ENCODE results near the gene PUS1. TPM values are rescaled to one million over a fixed set of nuclear protein-coding genes. Genes with fewer than 3 reads are reported as not detected.
A peak's percentile ranks its signal among the peaks of the same experiment; 100 is the strongest.

PUS1 gene
- total RNA-seq, 1 donor from 2014 or later: 22.7 TPM

DNA sequence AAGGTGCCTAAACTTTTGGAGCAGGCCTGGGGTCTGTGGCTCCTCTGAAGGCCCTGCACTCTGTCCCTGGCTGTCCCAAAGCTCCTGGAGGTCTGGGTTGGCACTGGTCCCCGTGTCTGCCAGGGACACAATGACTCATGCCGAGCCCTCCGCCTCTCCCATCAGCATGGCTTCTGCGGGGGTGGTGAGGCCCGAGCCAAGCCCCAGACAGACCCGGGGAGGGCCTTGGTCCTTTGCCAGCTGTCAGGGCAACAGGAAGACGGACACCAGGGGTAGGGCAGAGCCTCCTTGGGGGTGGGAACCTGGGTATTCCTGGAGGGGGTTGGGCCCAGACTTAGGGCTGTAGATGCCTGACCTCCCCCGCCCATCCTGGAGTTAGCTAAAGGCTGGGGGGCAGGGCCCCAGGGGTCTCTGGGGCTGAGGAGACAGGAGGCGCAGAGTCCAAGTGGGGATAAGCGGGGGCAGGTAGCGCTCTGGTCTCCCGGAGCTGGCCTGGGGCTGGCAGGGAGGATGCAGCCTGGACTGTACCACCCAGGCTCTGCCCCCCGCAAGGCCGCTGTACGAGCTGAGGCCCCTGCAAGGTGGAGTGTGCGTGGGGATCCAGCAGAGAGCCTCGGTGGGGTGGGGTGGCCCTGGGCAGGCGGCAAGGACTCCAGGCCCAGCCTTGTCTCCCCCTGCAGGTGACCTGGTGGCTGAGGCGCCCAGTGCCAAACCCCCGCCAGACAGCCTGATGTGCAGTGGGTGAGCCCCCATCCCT is 16.4 kb upstream of the PUS1 start:
- peaks cover 93 to 94% of the 10 kb centered on the region in 2 donors for H3K36me3 ChIP-seq
- TF ChIP-seq, protein P1, sequence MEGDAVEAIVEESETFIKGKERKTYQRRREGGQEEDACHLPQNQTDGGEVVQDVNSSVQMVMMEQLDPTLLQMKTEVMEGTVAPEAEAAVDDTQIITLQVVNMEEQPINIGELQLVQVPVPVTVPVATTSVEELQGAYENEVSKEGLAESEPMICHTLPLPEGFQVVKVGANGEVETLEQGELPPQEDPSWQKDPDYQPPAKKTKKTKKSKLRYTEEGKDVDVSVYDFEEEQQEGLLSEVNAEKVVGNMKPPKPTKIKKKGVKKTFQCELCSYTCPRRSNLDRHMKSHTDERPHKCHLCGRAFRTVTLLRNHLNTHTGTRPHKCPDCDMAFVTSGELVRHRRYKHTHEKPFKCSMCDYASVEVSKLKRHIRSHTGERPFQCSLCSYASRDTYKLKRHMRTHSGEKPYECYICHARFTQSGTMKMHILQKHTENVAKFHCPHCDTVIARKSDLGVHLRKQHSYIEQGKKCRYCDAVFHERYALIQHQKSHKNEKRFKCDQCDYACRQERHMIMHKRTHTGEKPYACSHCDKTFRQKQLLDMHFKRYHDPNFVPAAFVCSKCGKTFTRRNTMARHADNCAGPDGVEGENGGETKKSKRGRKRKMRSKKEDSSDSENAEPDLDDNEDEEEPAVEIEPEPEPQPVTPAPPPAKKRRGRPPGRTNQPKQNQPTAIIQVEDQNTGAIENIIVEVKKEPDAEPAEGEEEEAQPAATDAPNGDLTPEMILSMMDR (IDR thresholded peaks at IDR 0.05): no peak
- peaks cover 4 to 10% of the 10 kb centered on the region in 2 donors for H3K4me1 ChIP-seq
- no peaks in the 10 kb centered on the region for H3K9me3 ChIP-seq
- H3K27ac ChIP-seq: peak overlapping the region; percentile 9 to 66
- peak; percentile 63 to 94 for DNase-seq (ENCODE audit: low spot score in 2 of 2)
- H3K27me3 ChIP-seq: no peaks in the 10 kb centered on the region
- H3K4me3 ChIP-seq: no peak overlapping the region
- intact Hi-C loops (cut with DNase I): loop anchor here (1.0 to 2.0 kb wide), 2 partner anchors 16 kb away; partner anchors contain the start of gene PUS1

DNA sequence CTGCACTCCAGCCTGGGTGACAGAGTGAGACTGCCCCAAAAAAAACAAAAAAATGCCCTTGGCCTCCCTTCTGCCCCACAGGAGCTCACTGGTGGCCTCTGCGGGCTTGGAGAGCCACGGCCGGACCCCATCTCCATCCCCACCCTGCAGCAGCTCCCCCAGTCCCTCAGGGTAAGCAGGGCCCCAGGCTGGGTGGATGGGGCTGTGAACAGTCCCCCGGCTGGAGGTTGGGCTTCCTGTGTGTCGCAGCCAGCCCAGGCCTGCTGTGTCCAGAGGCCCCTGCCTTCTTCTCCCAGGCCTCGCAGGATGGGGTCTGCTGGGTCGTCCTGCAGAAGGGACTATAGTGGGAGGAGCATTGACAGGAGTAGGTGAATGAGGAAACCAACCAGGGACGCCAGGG is 15.4 kb upstream of the PUS1 start:
- no peak overlapping the region for H3K27ac ChIP-seq
- H3K4me3 ChIP-seq: no peak overlapping the region
- H3K36me3 ChIP-seq: peaks cover 89 to 93% of the 10 kb centered on the region in 2 donors
- no peaks in the 10 kb centered on the region for H3K9me3 ChIP-seq
- no peak for DNase-seq (ENCODE audit: low spot score in 2 of 2)
- H3K27me3 ChIP-seq: no peaks in the 10 kb centered on the region
- intact Hi-C loops (cut with DNase I): loop anchor here (2.0 kb wide), 1 partner anchor 15 kb away; the partner anchor contains the start of gene PUS1
- peaks cover 4 to 10% of the 10 kb centered on the region in 2 donors for H3K4me1 ChIP-seq
- TF ChIP-seq, protein P1 (IDR thresholded peaks at IDR 0.05): no peak

DNA sequence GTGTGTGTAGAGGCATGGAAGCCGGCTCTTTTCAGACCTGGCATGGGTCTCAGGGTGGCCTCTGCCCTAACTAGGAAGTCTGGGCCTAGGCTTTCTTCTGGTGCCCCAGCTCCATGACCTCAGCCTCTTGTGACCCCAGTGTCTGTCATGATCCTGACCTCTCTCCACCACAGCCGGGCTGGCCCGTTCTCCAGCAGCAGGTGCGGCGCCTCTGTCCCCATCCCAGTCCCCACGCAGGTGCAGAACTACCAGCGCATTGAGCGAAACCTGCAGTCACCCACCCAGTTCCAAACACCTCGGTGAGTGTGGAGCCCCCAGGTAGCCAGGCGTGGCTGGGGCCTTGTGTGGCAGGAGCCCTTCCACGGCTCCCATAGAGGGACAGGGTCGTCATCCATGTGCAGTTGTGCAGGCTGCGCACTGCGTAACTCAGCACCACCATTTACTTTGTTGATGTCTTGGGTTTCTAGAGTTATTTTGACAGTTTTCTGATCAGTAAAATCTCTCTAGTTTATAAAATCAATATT is 14.8 kb upstream of the PUS1 start:
- TF ChIP-seq, protein P1 (IDR thresholded peaks at IDR 0.05): no peak
- Histone ChIP-seq H3K27ac (no peak overlapping the region), H3K4me3 (no peak overlapping the region), H3K27me3 (no peaks in the 10 kb centered on the region), H3K36me3 (peaks cover 87 to 92% of the 10 kb centered on the region in 2 donors), H3K4me1 (peaks cover 4 to 10% of the 10 kb centered on the region in 2 donors), H3K9me3 (no peaks in the 10 kb centered on the region)
- DNase-seq (ENCODE audit: low spot score in 2 of 2): no peak
- intact Hi-C loops (cut with DNase I): no loop called here

DNA sequence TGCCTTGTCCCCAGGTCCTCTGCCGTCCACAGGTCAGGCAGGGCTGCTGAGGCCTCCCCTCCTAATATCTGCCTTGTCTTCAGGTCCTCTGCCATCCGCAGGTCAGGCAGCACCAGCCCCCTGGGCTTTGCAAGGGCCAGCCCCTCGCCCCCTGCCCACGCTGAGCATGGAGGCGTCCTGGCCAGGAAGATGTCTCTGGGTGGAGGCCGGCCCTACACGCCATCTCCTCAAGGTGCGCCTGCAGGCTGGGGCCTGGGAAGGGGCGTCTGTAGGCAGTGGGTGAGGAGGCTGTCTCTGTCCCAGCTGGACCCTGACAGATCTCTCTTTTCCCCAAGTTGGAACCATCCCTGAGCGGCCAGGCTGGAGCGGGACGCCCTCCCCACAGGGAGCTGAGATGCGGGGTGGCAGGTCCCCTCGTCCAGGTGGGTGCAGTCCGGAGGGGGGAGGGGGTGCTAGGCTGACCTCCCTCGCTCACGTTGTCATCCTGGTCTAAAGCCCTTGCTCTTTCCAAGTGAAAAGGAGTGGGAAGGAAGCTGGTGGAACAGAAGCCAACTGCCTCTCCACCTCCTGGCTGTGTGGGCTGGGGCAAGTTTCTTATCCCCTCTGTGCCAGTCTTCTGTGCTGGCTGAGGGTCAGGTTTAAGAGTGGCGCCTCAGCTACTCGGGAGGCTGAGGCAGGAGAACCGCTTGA is 13.9 kb upstream of the PUS1 start:
- Histone ChIP-seq H3K36me3 (peaks cover 87 to 91% of the 10 kb centered on the region in 2 donors), H3K27me3 (no peaks in the 10 kb centered on the region), H3K27ac (no peak overlapping the region), H3K9me3 (no peaks in the 10 kb centered on the region), H3K4me3 (no peak overlapping the region), H3K4me1 (peaks cover 4 to 10% of the 10 kb centered on the region in 2 donors)
- DNase-seq (ENCODE audit: low spot score in 2 of 2): no peak
- TF ChIP-seq, protein P1 (IDR thresholded peaks at IDR 0.05): no peak
- intact Hi-C loops (cut with DNase I): no loop called here

DNA sequence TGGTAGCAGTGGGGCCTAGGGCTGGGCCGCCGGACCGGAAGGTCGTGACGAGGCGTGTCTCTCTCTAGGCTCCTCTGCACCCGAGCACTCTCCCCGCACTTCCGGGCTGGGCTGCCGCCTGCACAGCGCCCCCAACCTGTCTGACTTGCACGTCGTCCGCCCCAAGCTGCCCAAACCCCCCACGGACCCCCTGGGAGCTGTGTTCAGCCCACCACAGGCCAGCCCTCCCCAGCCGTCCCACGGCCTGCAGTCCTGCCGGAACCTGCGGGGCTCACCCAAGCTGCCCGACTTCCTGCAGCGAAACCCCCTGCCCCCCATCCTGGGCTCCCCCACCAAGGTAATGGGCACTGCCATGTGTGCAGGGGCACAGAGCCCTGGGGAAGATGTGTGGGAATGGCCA is 13.3 kb upstream of the PUS1 start:
- H3K4me1 ChIP-seq: peaks cover 4 to 10% of the 10 kb centered on the region in 2 donors
- no peaks in the 10 kb centered on the region for H3K9me3 ChIP-seq
- peaks cover 87 to 91% of the 10 kb centered on the region in 2 donors for H3K36me3 ChIP-seq
- H3K4me3 ChIP-seq: no peak overlapping the region
- no peak overlapping the region for H3K27ac ChIP-seq
- intact Hi-C loops (cut with DNase I): no loop called here
- no peak for DNase-seq (ENCODE audit: low spot score in 2 of 2)
- H3K27me3 ChIP-seq: no peaks in the 10 kb centered on the region
- TF ChIP-seq, protein P1 (IDR thresholded peaks at IDR 0.05): no peak

Data from ascending aorta (tissue), 2 donors.